GM12874 (cell line): ENCODE measurements around the gene ENTPD7.

Experiments
- TF ChIP-seq, protein P1 (sequence below): IDR thresholded peaks from 2 replicates; pipeline ENCODE4 v1.5.1; 2011; ENCODE audit warnings: low read depth, mild to moderate bottlenecking, control low read depth, low read length, moderate library complexity; ENCODE audit not compliant: insufficient read depth

ENTPD7 gene

DNA sequence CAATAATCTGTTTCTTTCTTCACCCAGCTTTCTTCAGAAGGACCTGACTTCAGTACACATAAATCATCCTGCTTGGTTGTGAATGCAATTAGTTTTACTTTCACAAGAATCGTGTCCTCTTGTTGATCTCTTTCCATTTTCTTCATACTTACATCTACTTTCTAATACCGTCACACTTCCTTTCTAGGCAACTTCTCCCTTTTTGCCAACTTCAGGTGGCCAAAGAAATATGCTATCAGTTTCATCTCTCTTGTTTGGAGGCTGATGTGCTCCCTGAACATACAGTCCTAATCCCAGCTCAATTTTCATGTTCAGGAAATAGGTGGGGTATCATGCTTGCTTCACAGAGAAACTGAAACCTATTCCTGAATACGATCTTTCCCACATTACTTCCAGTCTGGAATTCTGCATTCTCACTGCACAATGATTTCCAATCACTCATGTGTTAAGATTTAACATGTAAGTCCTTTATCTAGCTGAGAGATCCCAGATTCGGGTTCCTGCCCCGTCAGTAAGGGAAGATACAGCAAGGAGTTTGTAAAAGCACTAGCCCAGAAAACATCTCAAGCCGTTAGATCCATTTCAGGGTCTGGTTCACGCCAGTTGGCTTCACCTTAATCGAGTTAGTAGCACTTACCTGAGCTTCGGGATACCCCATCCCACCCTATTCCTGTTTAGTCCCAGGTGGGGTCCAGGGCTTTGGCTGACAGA is 40.1 kb upstream of the ENTPD7 start:
- TF ChIP-seq, protein P1, sequence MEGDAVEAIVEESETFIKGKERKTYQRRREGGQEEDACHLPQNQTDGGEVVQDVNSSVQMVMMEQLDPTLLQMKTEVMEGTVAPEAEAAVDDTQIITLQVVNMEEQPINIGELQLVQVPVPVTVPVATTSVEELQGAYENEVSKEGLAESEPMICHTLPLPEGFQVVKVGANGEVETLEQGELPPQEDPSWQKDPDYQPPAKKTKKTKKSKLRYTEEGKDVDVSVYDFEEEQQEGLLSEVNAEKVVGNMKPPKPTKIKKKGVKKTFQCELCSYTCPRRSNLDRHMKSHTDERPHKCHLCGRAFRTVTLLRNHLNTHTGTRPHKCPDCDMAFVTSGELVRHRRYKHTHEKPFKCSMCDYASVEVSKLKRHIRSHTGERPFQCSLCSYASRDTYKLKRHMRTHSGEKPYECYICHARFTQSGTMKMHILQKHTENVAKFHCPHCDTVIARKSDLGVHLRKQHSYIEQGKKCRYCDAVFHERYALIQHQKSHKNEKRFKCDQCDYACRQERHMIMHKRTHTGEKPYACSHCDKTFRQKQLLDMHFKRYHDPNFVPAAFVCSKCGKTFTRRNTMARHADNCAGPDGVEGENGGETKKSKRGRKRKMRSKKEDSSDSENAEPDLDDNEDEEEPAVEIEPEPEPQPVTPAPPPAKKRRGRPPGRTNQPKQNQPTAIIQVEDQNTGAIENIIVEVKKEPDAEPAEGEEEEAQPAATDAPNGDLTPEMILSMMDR = no peak

DNA sequence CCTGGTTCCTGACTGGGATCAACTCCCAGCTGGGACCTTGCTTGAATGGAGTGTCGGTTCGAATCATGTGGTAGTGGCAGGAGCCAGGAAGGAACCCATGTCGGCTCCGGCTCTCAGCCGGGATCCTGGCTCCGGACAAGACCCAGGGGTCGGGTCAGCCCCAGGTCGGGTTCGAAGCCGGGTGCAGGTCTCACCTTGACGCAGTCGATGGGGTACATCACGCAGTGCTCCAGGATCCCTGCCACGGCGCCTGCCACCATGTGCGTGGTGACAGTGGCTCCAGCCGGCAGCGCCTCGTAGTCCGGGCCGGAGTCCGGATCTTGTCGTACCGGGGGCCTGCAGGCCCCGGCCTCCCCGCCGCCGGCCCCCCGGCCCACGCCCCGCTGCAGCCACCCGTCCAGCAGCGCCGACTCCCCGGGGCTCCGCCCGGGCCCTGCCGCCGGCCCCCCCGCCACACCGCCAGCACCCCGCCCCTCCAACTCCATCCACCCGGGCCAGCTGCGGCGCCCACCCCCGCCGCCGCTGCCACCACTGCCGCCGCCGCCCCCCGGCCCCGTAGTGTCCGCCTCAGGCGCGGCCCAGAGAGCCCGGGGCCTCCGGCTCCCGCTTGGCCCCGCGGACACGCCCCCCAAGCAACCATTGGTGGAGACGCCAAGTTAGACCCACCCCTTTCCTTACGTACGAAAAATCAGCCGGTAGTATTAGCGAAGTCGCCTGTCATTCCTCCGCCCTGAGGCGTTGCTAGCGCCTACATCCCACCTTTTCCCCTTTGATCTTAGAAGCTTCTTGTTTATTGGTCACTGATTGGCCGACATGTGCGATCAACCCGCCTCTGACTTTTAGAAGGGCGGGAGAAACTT is 39.2 kb upstream of the ENTPD7 start, which contains the start of gene SLC25A28:
TSS of gene SLC25A28 (minus strand) at position 589 of the 860 bp plus-strand sequence. CDS start at position 485, 104 bp downstream.
- TF ChIP-seq, protein P1 = no peak

DNA sequence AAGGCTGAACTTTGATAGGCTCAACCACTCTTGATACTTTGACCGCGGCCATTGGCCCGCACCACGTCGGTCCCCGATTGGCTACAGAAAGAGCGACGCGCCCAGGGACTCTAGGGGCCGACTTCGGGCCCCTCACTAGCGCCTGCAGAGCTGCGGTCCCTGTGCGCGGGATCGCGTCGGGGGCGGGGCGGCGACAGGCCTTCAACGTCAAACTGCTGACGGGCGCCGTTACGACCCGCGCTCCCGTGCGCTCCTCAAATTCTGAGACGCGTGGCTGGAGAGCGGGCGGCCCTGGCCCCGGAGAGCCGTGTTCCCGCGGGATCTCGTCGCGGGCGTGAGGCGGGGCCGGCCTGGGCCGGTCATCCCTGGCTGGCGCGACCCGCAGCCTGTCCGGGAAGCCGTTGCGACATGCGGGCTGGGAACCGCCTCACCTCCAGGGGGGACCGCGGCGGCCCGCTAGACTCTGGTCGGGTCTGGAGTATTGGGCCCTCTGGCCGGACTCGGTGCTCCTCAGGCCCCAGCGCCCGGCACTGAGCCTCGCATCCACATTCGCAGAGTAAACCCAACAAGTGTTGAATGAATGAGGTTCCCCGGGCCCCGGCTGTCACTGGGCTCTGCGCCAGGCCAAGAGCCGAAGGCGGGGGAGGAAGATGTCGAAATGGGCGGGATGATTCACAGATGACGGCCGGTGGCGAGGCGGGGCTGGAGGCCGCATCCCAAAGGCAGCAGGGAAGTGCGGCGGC is 38.4 kb upstream of the ENTPD7 start:
- TF ChIP-seq, protein P1 = no peak

DNA sequence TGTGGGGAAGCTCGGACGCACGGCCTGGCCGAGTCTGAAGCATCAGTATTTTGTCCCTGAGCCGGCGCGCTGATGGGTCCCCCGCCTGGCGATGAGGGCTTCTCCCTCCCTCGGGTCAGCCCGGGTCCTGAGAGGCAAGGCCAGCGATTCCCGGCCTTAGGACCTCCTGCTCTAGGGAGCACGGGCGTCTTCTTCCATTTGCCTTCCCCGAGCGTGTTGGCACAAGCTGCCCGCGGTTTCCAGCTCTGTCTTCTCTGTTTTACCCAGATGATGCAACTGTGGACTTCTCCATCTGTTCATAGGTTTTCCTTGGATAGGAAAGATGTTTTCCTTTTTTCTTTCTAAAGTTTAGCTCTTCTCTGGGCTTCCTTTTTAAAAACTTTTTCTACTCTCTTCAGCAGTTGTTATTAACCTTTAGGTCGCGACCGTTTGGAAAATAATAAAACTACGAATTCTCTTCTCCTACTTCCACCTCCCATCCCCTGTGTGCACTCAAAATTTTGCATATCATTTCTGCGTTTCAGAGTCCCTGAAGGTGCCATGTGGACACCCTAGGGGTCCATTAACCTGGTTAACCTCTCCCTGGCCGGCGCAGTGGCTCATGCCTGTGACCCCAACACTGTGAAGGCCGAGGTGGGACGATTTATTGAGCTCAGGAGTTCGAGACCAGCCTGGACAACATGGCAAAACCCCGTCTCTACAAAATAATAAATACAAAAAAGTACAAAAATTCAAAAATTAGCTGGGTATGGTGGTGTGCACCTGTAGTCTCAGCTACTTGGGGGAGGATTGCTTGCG is 37.7 kb upstream of the ENTPD7 start:
- TF ChIP-seq, protein P1 = no peak

DNA sequence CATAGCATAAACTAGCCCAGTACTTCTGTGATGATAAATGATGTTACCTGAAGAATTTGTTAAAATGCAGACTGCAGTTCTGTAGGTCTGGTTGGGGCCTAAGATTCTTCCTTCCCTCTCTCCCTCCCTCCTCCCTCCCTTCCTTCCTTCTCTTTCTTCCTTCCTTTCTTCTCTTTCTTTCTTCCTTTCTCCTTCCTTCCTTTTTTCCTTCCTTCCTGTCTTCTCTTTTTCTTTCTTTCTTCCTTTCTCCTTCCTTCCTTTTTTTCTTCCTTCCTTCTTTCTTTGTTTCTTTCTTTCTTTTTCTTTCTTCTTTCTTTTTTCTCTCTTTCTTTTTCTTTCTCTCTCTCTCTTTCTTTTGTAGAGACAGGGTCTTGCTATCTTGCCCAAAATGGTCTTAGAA is 35.4 kb upstream of the ENTPD7 start:
- TF ChIP-seq, protein P1 = no peak

DNA sequence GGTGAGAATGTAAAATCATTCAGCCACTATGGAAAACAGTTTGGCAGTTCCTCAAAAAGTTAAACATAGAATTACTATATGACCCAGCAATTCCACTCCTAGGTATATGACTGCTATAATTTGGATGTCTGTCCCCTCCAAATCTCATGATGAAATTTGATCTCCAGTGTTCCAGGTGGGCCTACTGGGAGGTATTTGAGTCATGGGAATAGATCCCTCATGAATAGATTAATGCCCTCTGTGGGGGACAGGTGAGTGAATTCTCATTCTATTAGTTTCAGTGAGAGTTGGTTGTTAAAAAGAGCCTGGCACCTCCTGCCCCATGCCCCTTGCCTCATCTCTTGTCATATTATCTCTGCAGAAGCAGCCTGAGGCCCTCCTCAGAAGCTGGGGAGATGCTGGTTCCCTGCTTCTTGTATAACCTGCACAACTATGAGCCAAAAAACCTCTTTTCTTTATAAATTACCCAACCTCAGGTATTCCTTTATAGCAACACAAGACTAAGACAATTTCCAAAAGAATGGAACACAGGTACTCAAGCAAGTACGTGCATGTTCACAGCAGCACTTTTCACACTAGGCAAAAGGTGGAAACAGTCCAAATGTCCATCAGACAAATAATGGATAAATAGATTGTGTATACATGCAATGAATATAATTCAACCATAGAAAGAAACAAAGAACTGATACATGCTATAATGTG is 30.2 kb upstream of the ENTPD7 start:
- TF ChIP-seq, protein P1 = no peak
